Activated B cell treated with CpG ODN at 0.5 μM for 24 hours (primary cell): Measurements from ENCODE around the gene RNLS. TPM values are rescaled to one million over a fixed set of nuclear protein-coding genes. Genes with fewer than 3 reads are reported as not detected.

Experiments used
- ATAC-seq: fragments of 200-7000 bp; cut with Tn5 transposase; one replicate; pipeline ENCODE4 v1.10.0; 2021; ENCODE audit warnings: low read depth, mild to moderate bottlenecking, moderate library complexity
- CTCF ChIA-PET: fragments of 350-600 bp; sonication (Branson Sonifier 250); formaldehyde crosslinking; loops from one replicate; lab custom pipeline; 2021; ENCODE audit warnings: antibody characterized with exemption; lab: Charles Lee
- POLR2A ChIA-PET: fragments of 350-600 bp; sonication (Branson Sonifier 250); formaldehyde crosslinking; loops from one replicate; lab custom pipeline; 2021; ENCODE audit warnings: antibody characterized with exemption; lab: Charles Lee
- DNase-seq: peaks from one replicate; pipeline ENCODE4 v3.0.0; 2022
- H3K27ac Mint-ChIP-seq: one replicate; pipeline ENCODE4 v1.8.0; 2020; ENCODE audit warnings: mixed read lengths
- H3K27me3 Mint-ChIP-seq: one replicate; pipeline ENCODE4 v1.8.0; 2021; ENCODE audit warnings: mixed read lengths
- H3K36me3 Mint-ChIP-seq: one replicate; pipeline ENCODE4 v1.8.0; 2021; ENCODE audit warnings: low read depth, mixed read lengths
- H3K4me1 Mint-ChIP-seq: one replicate; pipeline ENCODE4 v1.8.0; 2021; ENCODE audit warnings: mixed read lengths
- H3K4me3 Mint-ChIP-seq: one replicate; pipeline ENCODE4 v1.8.0; 2020; ENCODE audit warnings: mild to moderate bottlenecking, mixed read lengths
- H3K9me3 Mint-ChIP-seq: one replicate; pipeline ENCODE4 v1.8.0; 2020; ENCODE audit warnings: mixed read lengths
- intact Hi-C: fragments of 100-400 bp; cut with micrococcal nuclease; formaldehyde crosslinking; loops from one replicate; pipeline ENCODE4 v1.15.1; 2024
- total RNA-seq: library from RNA; stranded (reverse); gene quantifications from 2 replicates; pipeline ENCODE4 v1.2.3, GENCODE V29; 2022
- TF ChIP-seq, protein P1 (sequence below): fragments of 200-600 bp; IDR thresholded peaks from one replicate; pipeline ENCODE4 v1.8.0; 2022; ENCODE audit warnings: antibody characterized with exemption, mild to moderate bottlenecking

RNLS gene
- total RNA-seq, 1 donor from 2014 or later, result 5.7 TPM

DNA sequence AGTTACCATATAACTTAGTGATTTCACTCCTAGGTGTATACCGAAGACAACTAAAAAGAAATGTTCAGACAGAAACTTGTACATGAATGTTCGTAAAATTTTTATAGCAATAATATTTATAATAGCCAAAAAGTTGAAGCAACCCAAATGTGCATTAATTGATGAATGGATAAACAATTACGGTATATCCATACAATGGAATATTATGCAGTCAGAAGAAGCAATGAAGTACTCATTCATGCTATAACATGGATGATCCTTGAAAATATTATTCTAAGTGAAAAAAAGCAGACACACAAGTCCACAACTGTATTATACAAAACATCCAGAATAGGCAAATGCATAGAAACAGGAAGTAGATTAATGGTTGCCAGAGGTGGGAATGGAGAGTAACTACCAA lies 183.9 kb downstream of the RNLS start:
- Mint-ChIP-seq H3K9me3 (peaks cover 13% of the 10 kb centered on the region), H3K27ac (no peak overlapping the region), H3K4me1 (peaks cover 5% of the 10 kb centered on the region), H3K4me3 (no peak overlapping the region), H3K27me3 (no peaks in the 10 kb centered on the region), H3K36me3 (peaks cover 7% of the 10 kb centered on the region)
- TF ChIP-seq, protein P1, sequence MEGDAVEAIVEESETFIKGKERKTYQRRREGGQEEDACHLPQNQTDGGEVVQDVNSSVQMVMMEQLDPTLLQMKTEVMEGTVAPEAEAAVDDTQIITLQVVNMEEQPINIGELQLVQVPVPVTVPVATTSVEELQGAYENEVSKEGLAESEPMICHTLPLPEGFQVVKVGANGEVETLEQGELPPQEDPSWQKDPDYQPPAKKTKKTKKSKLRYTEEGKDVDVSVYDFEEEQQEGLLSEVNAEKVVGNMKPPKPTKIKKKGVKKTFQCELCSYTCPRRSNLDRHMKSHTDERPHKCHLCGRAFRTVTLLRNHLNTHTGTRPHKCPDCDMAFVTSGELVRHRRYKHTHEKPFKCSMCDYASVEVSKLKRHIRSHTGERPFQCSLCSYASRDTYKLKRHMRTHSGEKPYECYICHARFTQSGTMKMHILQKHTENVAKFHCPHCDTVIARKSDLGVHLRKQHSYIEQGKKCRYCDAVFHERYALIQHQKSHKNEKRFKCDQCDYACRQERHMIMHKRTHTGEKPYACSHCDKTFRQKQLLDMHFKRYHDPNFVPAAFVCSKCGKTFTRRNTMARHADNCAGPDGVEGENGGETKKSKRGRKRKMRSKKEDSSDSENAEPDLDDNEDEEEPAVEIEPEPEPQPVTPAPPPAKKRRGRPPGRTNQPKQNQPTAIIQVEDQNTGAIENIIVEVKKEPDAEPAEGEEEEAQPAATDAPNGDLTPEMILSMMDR, result no peak
- DNase-seq (no peak), ATAC-seq (no peak)
- intact Hi-C loops, result no loop called here
- POLR2A ChIA-PET, result no interaction called here
- CTCF ChIA-PET, result interaction anchor here (1.0 kb wide), 1 partner anchor 549 kb away, joined by 3 read pairs; no protein-coding TSS in a partner anchor

DNA sequence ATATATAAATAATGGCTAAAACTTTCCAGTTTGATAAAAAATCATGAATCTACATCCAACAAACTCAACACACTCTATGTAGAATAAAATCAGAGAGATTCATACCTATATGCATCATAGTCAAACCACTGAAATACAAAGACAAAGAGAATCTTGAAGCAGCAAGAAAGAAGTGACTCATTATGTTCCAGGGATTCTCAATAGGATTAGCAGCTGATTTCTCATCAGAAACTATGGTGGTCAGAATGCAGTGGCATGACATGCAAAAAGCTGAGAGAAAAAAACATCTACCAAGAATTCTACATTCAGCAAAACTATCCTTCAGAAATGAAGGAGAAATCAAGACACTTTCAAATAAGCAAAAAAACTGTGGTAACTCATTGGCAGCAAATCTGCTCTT lies 187.4 kb downstream of the RNLS start:
- TF ChIP-seq, protein P1, result no peak
- Mint-ChIP-seq H3K27ac (no peak overlapping the region), H3K36me3 (peaks cover 7% of the 10 kb centered on the region), H3K27me3 (no peaks in the 10 kb centered on the region), H3K4me1 (peaks cover 14% of the 10 kb centered on the region), H3K9me3 (peaks cover 13% of the 10 kb centered on the region), H3K4me3 (no peak overlapping the region)
- intact Hi-C loops, result no loop called here
- ATAC-seq, result no peak
- ChIA-PET POLR2A (no interaction called here), CTCF (no interaction called here)
- no peak for DNase-seq

DNA sequence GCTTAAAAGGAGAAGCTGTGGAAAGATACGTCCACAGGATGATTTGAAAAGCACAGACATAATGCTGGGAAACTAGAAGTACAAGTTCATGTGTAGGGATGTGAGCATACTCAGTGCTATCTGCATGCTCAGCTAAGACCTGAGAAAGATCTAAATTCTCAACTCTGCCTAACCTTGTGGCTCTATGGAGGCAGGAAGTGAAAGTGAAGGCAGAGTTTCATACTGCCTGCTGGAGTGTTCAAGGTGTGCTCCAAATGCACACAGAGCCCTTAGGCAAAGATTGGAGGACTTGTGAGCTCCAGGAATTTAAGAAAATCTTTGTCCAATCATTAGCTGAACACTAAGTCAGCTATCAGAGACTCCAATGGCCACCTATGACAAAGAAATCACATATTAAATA lies 190.9 kb downstream of the RNLS start:
- ChIA-PET CTCF (interaction anchor here (0.7 to 2.0 kb wide), 10 partner anchors 13 to 542 kb away, joined by 3 to 10 read pairs (median 4); partner anchors contain the start of gene RNLS), POLR2A (interaction anchor here (0.6 to 1.3 kb wide), 4 partner anchors 271 to 529 kb away, joined by 4 to 14 read pairs (median 4); partner anchors contain the start of genes KLLN and PTEN)
- TF ChIP-seq, protein P1, result no peak
- no peak for DNase-seq
- H3K27me3 Mint-ChIP-seq, result no peaks in the 10 kb centered on the region
- peak overlapping the region; percentile 20 for H3K27ac Mint-ChIP-seq
- H3K4me1 Mint-ChIP-seq, result peaks cover 14% of the 10 kb centered on the region
- intact Hi-C loops, result no loop called here
- peaks cover 10% of the 10 kb centered on the region for H3K9me3 Mint-ChIP-seq
- ATAC-seq, result peak; percentile 89
- H3K4me3 Mint-ChIP-seq, result peak overlapping the region; percentile 13
- H3K36me3 Mint-ChIP-seq, result peaks cover 7% of the 10 kb centered on the region

DNA sequence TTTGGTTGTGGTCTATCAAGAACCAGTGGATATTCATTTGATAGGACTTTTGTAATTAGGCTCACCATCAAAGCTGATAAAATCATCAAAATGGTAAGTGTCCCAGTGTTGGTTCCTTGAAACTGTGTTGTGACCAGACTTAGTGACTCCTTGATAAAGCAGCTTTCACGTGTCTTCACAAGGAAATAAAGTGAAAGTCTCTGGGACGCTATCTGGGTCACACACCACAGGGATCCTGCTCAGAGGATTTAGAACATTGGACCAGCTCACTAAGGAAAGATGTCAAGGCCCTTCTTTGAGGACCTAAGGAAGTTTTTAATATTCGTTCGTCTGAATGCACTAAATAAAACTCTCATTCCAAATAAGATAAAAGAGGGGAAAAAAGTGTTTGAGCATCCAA lies 193.1 kb downstream of the RNLS start:
- no peaks in the 10 kb centered on the region for H3K27me3 Mint-ChIP-seq

DNA sequence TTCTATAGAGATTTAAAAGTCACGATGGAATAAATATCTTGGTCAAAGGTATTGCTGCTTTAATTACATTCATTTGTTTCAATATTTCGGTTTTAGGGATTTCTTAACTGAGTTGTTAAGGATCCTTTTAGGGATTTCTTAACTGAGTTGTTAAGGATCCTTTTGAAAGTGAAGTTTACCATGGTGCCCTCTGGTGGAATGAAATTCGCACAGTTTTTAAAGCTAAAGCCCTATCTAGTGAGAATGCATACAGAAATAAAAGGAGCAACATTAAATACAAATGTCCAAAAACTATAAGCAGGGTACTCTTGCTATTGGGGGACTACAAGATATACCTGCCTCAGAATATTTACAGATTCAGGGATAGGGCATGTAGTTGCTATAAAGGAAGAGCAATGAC lies 193.7 kb downstream of the RNLS start:
- intact Hi-C loops, result loop anchor here (1.0 to 10.0 kb wide), 10 partner anchors 163 to 1417 kb away; partner anchors contain the start of genes ATAD1 and PAPSS2
- ChIA-PET POLR2A (interaction anchor here (0.6 to 7.8 kb wide), 9 partner anchors 23 to 527 kb away, joined by 3 to 220 read pairs (median 5); partner anchors contain the start of genes KLLN and PTEN), CTCF (interaction anchor here (0.9 to 5.5 kb wide), 34 partner anchors 8 to 574 kb away, joined by 3 to 112 read pairs (median 4); partner anchors contain the start of genes KLLN, PTEN and RNLS)
- Mint-ChIP-seq H3K27ac (no peak overlapping the region), H3K36me3 (no peaks in the 10 kb centered on the region), H3K9me3 (no peaks in the 10 kb centered on the region), H3K4me3 (no peak overlapping the region), H3K27me3 (no peaks in the 10 kb centered on the region), H3K4me1 (peaks cover 29% of the 10 kb centered on the region)
- ATAC-seq, result no peak
- TF ChIP-seq, protein P1, result no peak
- no peak for DNase-seq

More for the DNA sequence above, 193.1 kb downstream of the RNLS start:
- Mint-ChIP-seq H3K36me3 (no peaks in the 10 kb centered on the region), H3K4me1 (peaks cover 23% of the 10 kb centered on the region), H3K9me3 (no peaks in the 10 kb centered on the region), H3K27ac (no peak overlapping the region), H3K4me3 (no peak overlapping the region)
- TF ChIP-seq, protein P1, result no peak
- intact Hi-C loops, result no loop called here
- ATAC-seq (no peak), DNase-seq (no peak)
- ChIA-PET CTCF (interaction anchor here (0.9 to 5.5 kb wide), 30 partner anchors 12 to 575 kb away, joined by 3 to 112 read pairs (median 6); partner anchors contain the start of genes KLLN, PTEN and RNLS), POLR2A (interaction anchor here (1.0 to 7.8 kb wide), 7 partner anchors 119 to 527 kb away, joined by 3 to 220 read pairs (median 5); partner anchors contain the start of genes KLLN and PTEN)
